ENCODE data around the gene TAS2R41. TPM values are rescaled to one million over a fixed set of nuclear protein-coding genes. Genes with fewer than 3 reads are reported as not detected.
A peak's percentile ranks its signal among the peaks of the same experiment; 100 is the strongest.

TAS2R41 gene
- total and polyA plus RNA-seq, 7 donors, result 1.6 TPM; not detected in 6

GRCh38 chr7:143511593-143512047, 33.9 kb downstream of the TAS2R41 start:
- no peaks in the 10 kb centered on the region for H3K36me3 ChIP-seq
- peaks cover 0 to 6% (median 2%) of the 10 kb centered on the region in 4 donors for H3K4me1 ChIP-seq
- H3K27me3 ChIP-seq, result peaks cover 0 to 34% (median 0%) of the 10 kb centered on the region in 3 donors
- intact Hi-C loops (cut with DNase I), result no loop called here
- TF ChIP-seq POLR2AphosphoS5 (IDR thresholded peaks at IDR 0.05), result no peak
- TF ChIP-seq CTCF (IDR thresholded peaks at IDR 0.05), result no peak
- no peak for TF ChIP-seq POLR2A (IDR thresholded peaks at IDR 0.05)
- TF ChIP-seq EP300 (IDR thresholded peaks at IDR 0.05), result no peak
- 71 to 90% methylated on average over 23 of the region's 23 CpGs for WGBS, 2 donors
- DNase-seq, result no peak
- no peak overlapping the region for H3K27ac ChIP-seq
- H3K9me3 ChIP-seq, result no peaks in the 10 kb centered on the region
- H3K4me3 ChIP-seq, result peak overlapping the region in 3 of 4 donors; percentile 2 to 11 (median 7)

GRCh38 chr7:143512488-143513340, 35.0 kb downstream of the TAS2R41 start:
- no peaks in the 10 kb centered on the region for H3K36me3 ChIP-seq
- intact Hi-C loops (cut with DNase I), result no loop called here
- peaks cover 0 to 6% (median 2%) of the 10 kb centered on the region in 4 donors for H3K4me1 ChIP-seq
- no peak for DNase-seq
- WGBS, 2 donors, result 79 to 88% methylated on average over 8 of the region's 8 CpGs
- no peak for TF ChIP-seq CTCF (IDR thresholded peaks at IDR 0.05)
- TF ChIP-seq EP300 (IDR thresholded peaks at IDR 0.05), result no peak
- no peak for TF ChIP-seq POLR2A (IDR thresholded peaks at IDR 0.05)
- peak in 2 of 4 donors; percentile 7 to 46 for TF ChIP-seq POLR2AphosphoS5 (IDR thresholded peaks at IDR 0.05)
- H3K27me3 ChIP-seq, result peaks cover 0 to 34% (median 0%) of the 10 kb centered on the region in 3 donors
- H3K9me3 ChIP-seq, result no peaks in the 10 kb centered on the region
- H3K27ac ChIP-seq, result peak overlapping the region in 1 of 4 donors; percentile 21
- no peak overlapping the region for H3K4me3 ChIP-seq

GRCh38 chr7:143514487-143514886, 36.8 kb downstream of the TAS2R41 start:
- TF ChIP-seq EP300 (IDR thresholded peaks at IDR 0.05), result no peak
- TF ChIP-seq POLR2AphosphoS5 (IDR thresholded peaks at IDR 0.05), result no peak

GRCh38 chr7:143514995-143515735, 37.5 kb downstream of the TAS2R41 start:
- Histone ChIP-seq H3K4me3 (no peak overlapping the region), H3K9me3 (no peaks in the 10 kb centered on the region), H3K4me1 (peaks cover 0 to 6% (median 2%) of the 10 kb centered on the region in 4 donors), H3K36me3 (no peaks in the 10 kb centered on the region), H3K27me3 (peaks cover 0 to 34% (median 0%) of the 10 kb centered on the region in 3 donors), H3K27ac (no peak overlapping the region)
- TF ChIP-seq POLR2AphosphoS5 (IDR thresholded peaks at IDR 0.05) (no peak), CTCF (IDR thresholded peaks at IDR 0.05) (no peak), POLR2A (IDR thresholded peaks at IDR 0.05) (no peak), EP300 (IDR thresholded peaks at IDR 0.05) (no peak)
- no peak for DNase-seq
- WGBS, 2 donors, result 74 to 91% methylated on average over 3 of the region's 3 CpGs
- intact Hi-C loops (cut with DNase I), result no loop called here

More at GRCh38 chr7:143514487-143514886, 36.8 kb downstream of the TAS2R41 start:
- H3K36me3 ChIP-seq, result no peaks in the 10 kb centered on the region
- DNase-seq, result no peak
- H3K4me3 ChIP-seq, result no peak overlapping the region
- intact Hi-C loops (cut with DNase I), result no loop called here
- H3K27ac ChIP-seq, result no peak overlapping the region
- H3K4me1 ChIP-seq, result peaks cover 0 to 6% (median 2%) of the 10 kb centered on the region in 4 donors
- 84 to 91% methylated on average over 2 of the region's 2 CpGs for WGBS, 2 donors
- peaks cover 0 to 34% (median 0%) of the 10 kb centered on the region in 3 donors for H3K27me3 ChIP-seq
- no peaks in the 10 kb centered on the region for H3K9me3 ChIP-seq

GRCh38 chr7:143516981-143517380, 39.3 kb downstream of the TAS2R41 start:
- intact Hi-C loops (cut with DNase I), result no loop called here
- no peaks in the 10 kb centered on the region for H3K4me1 ChIP-seq
- DNase-seq, result no peak
- no peaks in the 10 kb centered on the region for H3K36me3 ChIP-seq
- no peaks in the 10 kb centered on the region for H3K9me3 ChIP-seq
- H3K27me3 ChIP-seq, result peaks cover 0 to 20% (median 0%) of the 10 kb centered on the region in 3 donors
- WGBS, 2 donors, result 72 to 80% methylated on average over 2 of the region's 2 CpGs
- H3K4me3 ChIP-seq, result no peak overlapping the region
- no peak for TF ChIP-seq EP300 (IDR thresholded peaks at IDR 0.05)
- TF ChIP-seq POLR2A (IDR thresholded peaks at IDR 0.05), result no peak
- no peak for TF ChIP-seq POLR2AphosphoS5 (IDR thresholded peaks at IDR 0.05)
- TF ChIP-seq CTCF (IDR thresholded peaks at IDR 0.05), result no peak
- no peak overlapping the region for H3K27ac ChIP-seq
